ENCODE results near the gene SMCHD1.
"Not testable (repeated sequence)": the region's sequence is repeated elsewhere in the genome, so short reads cannot be mapped to it uniquely, and the experiment has no call there.

DNA sequence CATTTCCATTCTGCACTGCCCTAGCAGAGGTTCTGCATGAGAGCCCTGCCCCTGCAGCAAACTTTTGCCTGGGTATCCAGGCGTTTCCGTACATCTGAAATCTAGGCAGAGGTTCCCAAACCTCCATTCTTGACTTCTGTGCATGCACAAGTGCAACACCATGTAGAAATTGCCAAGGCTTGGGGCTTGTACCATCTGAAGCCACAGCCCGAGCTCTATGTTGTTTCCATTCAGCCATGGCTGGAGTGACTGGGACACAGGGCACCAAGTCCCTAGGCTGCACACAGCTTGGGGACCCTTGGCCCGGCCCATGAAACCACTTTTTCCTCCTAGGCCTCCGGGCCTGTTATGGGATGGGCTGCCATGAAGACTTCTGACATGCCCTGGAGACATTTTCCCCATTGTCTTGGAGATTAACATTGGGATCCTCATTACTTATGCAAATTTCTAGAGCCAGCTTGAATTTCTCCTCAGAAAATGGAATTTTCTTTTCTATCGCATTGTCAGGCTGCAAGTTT, 154.2 kb downstream of the SMCHD1 start:
- TF ChIP-seq, protein P1, sequence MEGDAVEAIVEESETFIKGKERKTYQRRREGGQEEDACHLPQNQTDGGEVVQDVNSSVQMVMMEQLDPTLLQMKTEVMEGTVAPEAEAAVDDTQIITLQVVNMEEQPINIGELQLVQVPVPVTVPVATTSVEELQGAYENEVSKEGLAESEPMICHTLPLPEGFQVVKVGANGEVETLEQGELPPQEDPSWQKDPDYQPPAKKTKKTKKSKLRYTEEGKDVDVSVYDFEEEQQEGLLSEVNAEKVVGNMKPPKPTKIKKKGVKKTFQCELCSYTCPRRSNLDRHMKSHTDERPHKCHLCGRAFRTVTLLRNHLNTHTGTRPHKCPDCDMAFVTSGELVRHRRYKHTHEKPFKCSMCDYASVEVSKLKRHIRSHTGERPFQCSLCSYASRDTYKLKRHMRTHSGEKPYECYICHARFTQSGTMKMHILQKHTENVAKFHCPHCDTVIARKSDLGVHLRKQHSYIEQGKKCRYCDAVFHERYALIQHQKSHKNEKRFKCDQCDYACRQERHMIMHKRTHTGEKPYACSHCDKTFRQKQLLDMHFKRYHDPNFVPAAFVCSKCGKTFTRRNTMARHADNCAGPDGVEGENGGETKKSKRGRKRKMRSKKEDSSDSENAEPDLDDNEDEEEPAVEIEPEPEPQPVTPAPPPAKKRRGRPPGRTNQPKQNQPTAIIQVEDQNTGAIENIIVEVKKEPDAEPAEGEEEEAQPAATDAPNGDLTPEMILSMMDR (IDR thresholded peaks at IDR 0.05), result not testable (repeated sequence)
- TF ChIP-seq POLR2A, POLR2AphosphoS5 (IDR thresholded peaks at IDR 0.05): not testable (repeated sequence)

All from prostate gland (tissue), 2 donors.